HL-60 (cell line): ENCODE data around the gene TPCN1.

Experiments
- CTCF ChIP-seq: IDR thresholded peaks from one replicate; pipeline ENCODE4 v1.5.1; 2011; ENCODE audit warnings: low read length, control low read depth, inconsistent platforms; ENCODE audit not compliant: insufficient read depth
- GABPA ChIP-seq: IDR thresholded peaks from 2 replicates; pipeline ENCODE4 v1.6.1; 2012; ENCODE audit warnings: low read depth
- POLR2AphosphoS5 ChIP-seq: IDR thresholded peaks from 2 replicates; pipeline ENCODE4 v1.6.1; 2012; ENCODE audit warnings: low read depth
- REST ChIP-seq: IDR thresholded peaks from 2 replicates; pipeline ENCODE4 v1.6.1; 2012; ENCODE audit warnings: low read depth; ENCODE audit not compliant: insufficient replicate concordance

GRCh38 chr12:113287146-113287898 lies 66.1 kb downstream of the TPCN1 start:
- no peak for TF ChIP-seq POLR2AphosphoS5
- TF ChIP-seq CTCF: no peak
- no peak for TF ChIP-seq GABPA
- TF ChIP-seq REST: no peak
